HepG2 (cell line): ENCODE data around the gene CAMK2A. TPM values are rescaled to one million over a fixed set of nuclear protein-coding genes. Genes with fewer than 3 reads are reported as not detected.

ENCODE experiments used
- ATAC-seq: fragments of 200-7000 bp; cut with Tn5 transposase; 3 replicates; pipeline ENCODE4 v1.9.1; 2020; ENCODE audit warnings: mild to moderate bottlenecking, moderate library complexity
- BruUV-seq: library from RNA; stranded (reverse); fragments of 400-500 nt; replicated peaks from 2 replicates; lab custom pipeline; 2021; lab: Mats Ljungman, UMichigan
- CTCF ChIA-PET: fragments of 300-600 bp; formaldehyde crosslinking; extraction: SDS; loops from one replicate; lab custom pipeline; 2021; ENCODE audit warnings: low total read pairs, inconsistent platforms, low intra/inter-chr PET ratio; lab: Yijun Ruan, JAX
- POLR2A ChIA-PET: fragments of 350-600 bp; sonication (Branson Sonifier 250); formaldehyde crosslinking; loops from one replicate; lab custom pipeline; 2020; ENCODE audit warnings: antibody characterized with exemption, inconsistent platforms; lab: Yijun Ruan, JAX
- DNase-seq: peaks from one replicate; pipeline ENCODE4 v3.0.0-alpha.2; 2015; ENCODE audit warnings: low spot score
- FAIRE-seq: peaks from 3 replicates; lab custom pipeline; 2011; peaks lifted over from hg19 to GRCh38; lab: Jason Lieb, UNC
- H2AFZ ChIP-seq: one replicate; pipeline ENCODE4 v1.6.1; 2011; ENCODE audit warnings: low read length, inconsistent platforms
- H3K27ac ChIP-seq: fragments of 300-600 bp; 3 replicates; pipeline ENCODE4 v1.8.0; 2011; ENCODE audit warnings: mixed run types, mild to moderate bottlenecking, mixed read lengths, low read length, inconsistent platforms; ENCODE audit not compliant: insufficient read depth; ENCODE audit errors: extremely low read length
- H3K27me3 ChIP-seq, 2 experiments: fragments of 200-600 bp in 1 of 2; 2 replicates in 1 of 2; 3 replicates in 1 of 2; pipeline versions ENCODE4 v1.6.0 to v1.8.0; 2011; ENCODE audit warnings: low read length in 2 of 2, mild to moderate bottlenecking in 2 of 2, moderate library complexity in 2 of 2, inconsistent platforms in 1 of 2; ENCODE audit not compliant: insufficient read depth in 2 of 2, control insufficient read depth in 1 of 2
- H3K36me3 ChIP-seq, 2 experiments: fragments of 200-600 bp in 1 of 2; replicated peaks in 1 of 2; 2 replicates in 1 of 2; 3 replicates in 1 of 2; pipeline versions ENCODE4 v1.5.1 to v1.8.0; 2011; ENCODE audit warnings: low read length in 2 of 2, inconsistent platforms in 1 of 2; ENCODE audit not compliant: insufficient read depth in 2 of 2, control insufficient read depth in 1 of 2
- H3K4me1 ChIP-seq: 2 replicates; pipeline ENCODE4 v1.5.1; 2012; ENCODE audit warnings: low read length, inconsistent platforms; ENCODE audit not compliant: insufficient read depth
- H3K4me2 ChIP-seq: 2 replicates; pipeline ENCODE4 v1.6.0; 2011; ENCODE audit warnings: low read depth, low read length, inconsistent platforms
- H3K4me3 ChIP-seq, 3 experiments: fragments of 200-600 bp in 1 of 3; sonication (generic), shearing (Covaris generic) in 1 of 3; replicated peaks in 1 of 3; 2 replicates each; pipeline ENCODE4 v1.5.1; 2011 to 2016; ENCODE audit warnings: low read length in 3 of 3, inconsistent platforms in 2 of 3, low read depth in 2 of 3, mild to moderate bottlenecking in 2 of 3, control low read depth in 1 of 3, mixed read lengths in 1 of 3; ENCODE audit not compliant: insufficient read depth in 1 of 3
- H3K79me2 ChIP-seq: one replicate; pipeline ENCODE4 v1.6.1; 2011; ENCODE audit warnings: low read length, inconsistent platforms; ENCODE audit not compliant: insufficient read depth
- H3K9ac ChIP-seq: 2 replicates; pipeline ENCODE4 v1.6.0; 2011; ENCODE audit warnings: mild to moderate bottlenecking, low read depth, low read length, inconsistent platforms; ENCODE audit not compliant: insufficient read depth
- H3K9me3 ChIP-seq: 2 replicates; pipeline ENCODE4 v1.5.1; 2012; ENCODE audit warnings: mild to moderate bottlenecking, low read length
- H4K20me1 ChIP-seq: 2 replicates; pipeline ENCODE4 v1.6.0; 2011; ENCODE audit warnings: inconsistent platforms, mild to moderate bottlenecking, low read length, moderate library complexity; ENCODE audit not compliant: insufficient read depth
- ARNT2 ChIP-seq: sonication (generic); formaldehyde crosslinking; IDR thresholded peaks from 2 replicates; pipeline ENCODE4 v1.8.0; 2022; ENCODE audit warnings: mild to moderate bottlenecking, low read depth, missing genetic modification reagents, moderate library complexity
- ARNTL ChIP-seq: sonication (generic); formaldehyde crosslinking; IDR thresholded peaks from 2 replicates; pipeline ENCODE4 v1.4.0; 2020; ENCODE audit warnings: mild to moderate bottlenecking, missing genetic modification reagents
- CEBPB ChIP-seq: IDR thresholded peaks from 2 replicates; pipeline ENCODE4 v1.6.1; 2011; ENCODE audit warnings: low read depth, low read length, improper control_type of control experiment, borderline replicate concordance
- MTA3 ChIP-seq: sonication (generic); formaldehyde crosslinking; IDR thresholded peaks from 2 replicates; pipeline ENCODE4 v1.4.0; 2020; ENCODE audit warnings: missing genetic modification reagents
- NFYB ChIP-seq: sonication (generic); formaldehyde crosslinking; IDR thresholded peaks from 2 replicates; pipeline ENCODE4 v1.4.0; 2020; ENCODE audit warnings: missing genetic modification reagents
- PAF1 ChIP-seq: IDR thresholded peaks from 2 replicates; pipeline ENCODE4 v1.6.1; 2016; ENCODE audit warnings: missing genetic modification reagents, missing compliant biosample characterization
- PATZ1 ChIP-seq: sonication (generic); formaldehyde crosslinking; IDR thresholded peaks from 2 replicates; pipeline ENCODE4 v1.4.0; 2020; ENCODE audit warnings: missing genetic modification reagents
- PREB ChIP-seq: sonication (generic); formaldehyde crosslinking; IDR thresholded peaks from 2 replicates; pipeline ENCODE4 v1.4.0; 2020; ENCODE audit warnings: missing genetic modification reagents
- RNF2 ChIP-seq: fragments of 450-650 bp; conservative IDR thresholded peaks from 2 replicates; pipeline ENCODE4 v1.6.1; 2016; ENCODE audit warnings: low read depth
- SETDB1 ChIP-seq: sonication (generic); formaldehyde crosslinking; IDR thresholded peaks from 2 replicates; pipeline ENCODE4 v1.5.1; 2020; ENCODE audit warnings: missing genetic modification reagents, mild to moderate bottlenecking, borderline replicate concordance
- SRF ChIP-seq: IDR thresholded peaks from 2 replicates; pipeline ENCODE4 v1.6.1; 2011; ENCODE audit warnings: mild to moderate bottlenecking, low read depth, low read length, moderate library complexity
- SSRP1 ChIP-seq: IDR thresholded peaks from 2 replicates; pipeline ENCODE4 v1.6.1; 2016; ENCODE audit warnings: control low read depth
- TFDP1 ChIP-seq: IDR thresholded peaks from 2 replicates; pipeline ENCODE4 v1.6.1; 2016; ENCODE audit warnings: missing compliant biosample characterization, missing genetic modification reagents, borderline replicate concordance
- ZBTB20 ChIP-seq: sonication (generic); formaldehyde crosslinking; IDR thresholded peaks from 2 replicates; pipeline ENCODE4 v1.8.1; 2023; ENCODE audit warnings: missing genetic modification reagents, low read depth, mild to moderate bottlenecking, borderline replicate concordance
- ZBTB26 ChIP-seq: IDR thresholded peaks from 2 replicates; pipeline ENCODE4 v1.6.1; 2016; ENCODE audit warnings: missing compliant biosample characterization, missing genetic modification reagents, borderline replicate concordance
- ZNF746 ChIP-seq: sonication (generic); formaldehyde crosslinking; IDR thresholded peaks from 2 replicates; pipeline ENCODE4 v1.8.0; 2022; ENCODE audit warnings: mild to moderate bottlenecking, missing genetic modification reagents
- ZSCAN21 ChIP-seq: sonication (generic); formaldehyde crosslinking; IDR thresholded peaks from 2 replicates; pipeline ENCODE4 v1.8.0; 2022; ENCODE audit warnings: mild to moderate bottlenecking, missing genetic modification reagents, moderate library complexity, borderline replicate concordance
- WGBS: methylation state at CpG from one replicate; pipeline ENCODE4 v1.1.6; 2017; ENCODE audit warnings: low lambda C conversion rate; 5-methylcytosine and 5-hydroxymethylcytosine counted together
- in situ Hi-C: cut with HindIII; loops from 2 replicates; pipeline ENCODE4 v1.10.0; 2017; ENCODE audit warnings: low pct_unique_long_range_greater_than_20kb; ENCODE audit not compliant: extremely low pct_ligation_motif_present
- intact Hi-C: fragments of 100-400 bp; cut with micrococcal nuclease; formaldehyde crosslinking; loops from one replicate; pipeline ENCODE4 v1.10.0; 2022; ENCODE audit not compliant: unreplicated experiment
- polyA plus RNA-seq, 8 experiments: library from polyadenylated mRNA; depleted of rRNA in 3 of 8; stranded (reverse) in 7 of 8; unstranded in 1 of 8; fragments of >200 nt; fragmentation: Illumina TruSeq in 4 of 8; extraction: Trizol in 4 of 8; gene quantifications; 2 replicates each; pipeline versions ENCODE4 v1.2.1 to v1.2.3, GENCODE V29; 2011 to 2016; ENCODE audit warnings: low read depth in 4 of 8, missing spikeins in 1 of 8, mixed read lengths in 1 of 8; ENCODE audit not compliant: insufficient read depth in 1 of 8
- total RNA-seq, 5 experiments: library from RNA; depleted of rRNA; stranded (reverse); fragments of >200 nt; fragmentation: Illumina TruSeq; extraction: Trizol; gene quantifications; 2 replicates each; pipeline ENCODE4 v1.2.3, GENCODE V29; 2016; ENCODE audit warnings: low read depth in 1 of 5

The CAMK2A gene
- total and polyA plus RNA-seq, 2 of the 13 experiments (the other 11 are each of a cell fraction or from before 2014, with no cell fraction given), result 0.11 TPM; not detected in 1

GRCh38 chr5:150222906-150223305, 66.7 kb downstream of the CAMK2A start:
- no TSS peak for BruUV-seq
- H2AFZ ChIP-seq, result no peak overlapping the region
- in situ Hi-C loops, result no loop called here

More at GRCh38 chr5:150222906-150223305, 66.7 kb downstream of the CAMK2A start:
- H3K9ac ChIP-seq, result no peak overlapping the region
- CTCF ChIA-PET, result no interaction called here
- no peaks in the 10 kb centered on the region for H3K9me3 ChIP-seq
- ATAC-seq (no peak), FAIRE-seq (no peak), DNase-seq (no peak)
- intact Hi-C loops, result no loop called here
- POLR2A ChIA-PET, result no interaction called here
- 0 out of 2 replicates have a peak, but pooled peaks cover 5% of the 10 kb centered on the region for H3K4me1 ChIP-seq
- no peak overlapping the region for H3K4me2 ChIP-seq
- no peaks in the 10 kb centered on the region for H3K79me2 ChIP-seq
- WGBS, result 66% methylated on average over 18 of the region's 21 CpGs
- no peak overlapping the region for H3K4me3 ChIP-seq
- peaks cover 1 to 42% of the 10 kb centered on the region in 2 experiments; a peak in 3 of 5 replicates for H3K27me3 ChIP-seq
- H3K27ac ChIP-seq, result no peak overlapping the region
- no peaks in the 10 kb centered on the region for H3K36me3 ChIP-seq
- TF ChIP-seq TFDP1 (CRISPR knock-in tag) (no peak), ZBTB26 (CRISPR knock-in tag) (no peak), RNF2 (no peak), SRF (no peak), CEBPB (no peak), PATZ1 (no peak), PAF1 (CRISPR knock-in tag) (no peak), ZNF746 (CRISPR knock-in tag) (no peak), ARNT2 (CRISPR knock-in tag) (no peak), PREB (CRISPR knock-in tag) (no peak), NFYB (CRISPR knock-in tag) (no peak), ZSCAN21 (CRISPR knock-in tag) (no peak), ZBTB20 (CRISPR knock-in tag) (no peak), SSRP1 (CRISPR knock-in tag) (no peak), MTA3 (CRISPR knock-in tag) (no peak), ARNTL (CRISPR knock-in tag) (no peak), SETDB1 (CRISPR knock-in tag) (no peak)
- TF ChIP-seq, all 625 proteins: peak for 0
- no peaks in the 10 kb centered on the region for H4K20me1 ChIP-seq
